C4-2B (cell line): ENCODE data around the gene RNF123.
A peak's percentile ranks its signal among the peaks of the same experiment; 100 is the strongest.
"Not testable (repeated sequence)": the region's sequence is repeated elsewhere in the genome, so short reads cannot be mapped to it uniquely, and the experiment has no call there.

Experiments
- H3K27ac ChIP-seq: fragments of 450-650 bp; 2 replicates; pipeline ENCODE4 v1.5.1; 2017
- ZFX ChIP-seq: fragments of 450-650 bp; IDR thresholded peaks from 2 replicates; pipeline ENCODE4 v1.6.1; 2017
- TF ChIP-seq, protein P1 (sequence below): fragments of 450-650 bp; conservative IDR thresholded peaks from 2 replicates; pipeline ENCODE4 v1.5.1; 2017; ENCODE audit warnings: mild to moderate bottlenecking

Gene RNF123

GRCh38 chr3:49681232-49681522, 8.2 kb upstream of the RNF123 start:
- no peak overlapping the region for H3K27ac ChIP-seq
- TF ChIP-seq, protein P1, sequence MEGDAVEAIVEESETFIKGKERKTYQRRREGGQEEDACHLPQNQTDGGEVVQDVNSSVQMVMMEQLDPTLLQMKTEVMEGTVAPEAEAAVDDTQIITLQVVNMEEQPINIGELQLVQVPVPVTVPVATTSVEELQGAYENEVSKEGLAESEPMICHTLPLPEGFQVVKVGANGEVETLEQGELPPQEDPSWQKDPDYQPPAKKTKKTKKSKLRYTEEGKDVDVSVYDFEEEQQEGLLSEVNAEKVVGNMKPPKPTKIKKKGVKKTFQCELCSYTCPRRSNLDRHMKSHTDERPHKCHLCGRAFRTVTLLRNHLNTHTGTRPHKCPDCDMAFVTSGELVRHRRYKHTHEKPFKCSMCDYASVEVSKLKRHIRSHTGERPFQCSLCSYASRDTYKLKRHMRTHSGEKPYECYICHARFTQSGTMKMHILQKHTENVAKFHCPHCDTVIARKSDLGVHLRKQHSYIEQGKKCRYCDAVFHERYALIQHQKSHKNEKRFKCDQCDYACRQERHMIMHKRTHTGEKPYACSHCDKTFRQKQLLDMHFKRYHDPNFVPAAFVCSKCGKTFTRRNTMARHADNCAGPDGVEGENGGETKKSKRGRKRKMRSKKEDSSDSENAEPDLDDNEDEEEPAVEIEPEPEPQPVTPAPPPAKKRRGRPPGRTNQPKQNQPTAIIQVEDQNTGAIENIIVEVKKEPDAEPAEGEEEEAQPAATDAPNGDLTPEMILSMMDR: no peak
- TF ChIP-seq ZFX: no peak

GRCh38 chr3:49681543-49681942, 7.8 kb upstream of the RNF123 start:
- H3K27ac ChIP-seq: no peak overlapping the region
- TF ChIP-seq, protein P1: no peak

DNA sequence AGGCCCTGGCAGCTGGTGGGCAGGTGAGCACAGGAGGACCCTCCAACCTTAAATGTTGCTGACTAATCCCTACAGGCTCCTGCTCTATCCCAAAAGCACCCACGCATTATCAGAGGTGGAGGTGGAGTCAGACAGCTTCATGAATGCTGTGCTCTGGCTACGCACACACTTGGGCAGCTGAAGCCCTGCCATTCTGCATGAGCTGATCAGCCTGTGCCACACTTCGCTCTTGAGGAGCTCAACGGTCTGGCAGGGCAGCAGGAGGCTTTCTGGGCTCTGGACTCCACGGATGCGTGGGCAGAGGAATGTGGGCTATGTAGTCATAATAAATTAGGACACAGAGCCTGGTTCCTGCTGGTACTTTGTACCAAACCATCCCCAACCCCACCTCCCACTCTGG, 6.2 kb upstream of the RNF123 start:
- TF ChIP-seq ZFX: no peak
- TF ChIP-seq, protein P1: no peak
- no peak overlapping the region for H3K27ac ChIP-seq

DNA sequence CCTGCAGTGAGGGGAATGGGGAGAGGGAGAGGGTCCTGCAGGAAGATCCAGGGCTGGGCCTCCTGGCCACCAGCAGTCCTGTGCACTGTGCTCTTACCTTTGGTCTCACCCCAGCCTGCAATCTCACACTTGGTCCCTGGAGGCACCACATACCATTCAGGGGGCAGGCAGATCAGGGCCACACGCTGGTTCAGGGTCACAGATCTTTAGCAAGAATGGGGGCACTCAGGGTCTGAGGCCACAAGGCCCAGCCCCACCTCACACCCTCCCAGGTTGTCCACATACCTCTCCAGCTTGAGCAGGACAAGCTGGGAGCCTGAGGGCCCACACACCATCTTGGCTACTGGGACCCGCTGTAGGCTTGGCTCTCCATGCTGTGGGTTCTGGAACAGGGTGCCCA, 4.9 kb upstream of the RNF123 start:
- not testable (repeated sequence) for H3K27ac ChIP-seq

GRCh38 chr3:49685103-49685502, 4.3 kb upstream of the RNF123 start:
- not testable (repeated sequence) for H3K27ac ChIP-seq

- not testable (repeated sequence) for H3K27ac ChIP-seq
These were observed 3.5 kb upstream of the RNF123 start for GRCh38 chr3:49685846-49686245.

- not testable (repeated sequence) for H3K27ac ChIP-seq
These were observed 3.0 kb upstream of the RNF123 start for GRCh38 chr3:49686346-49686745.

DNA sequence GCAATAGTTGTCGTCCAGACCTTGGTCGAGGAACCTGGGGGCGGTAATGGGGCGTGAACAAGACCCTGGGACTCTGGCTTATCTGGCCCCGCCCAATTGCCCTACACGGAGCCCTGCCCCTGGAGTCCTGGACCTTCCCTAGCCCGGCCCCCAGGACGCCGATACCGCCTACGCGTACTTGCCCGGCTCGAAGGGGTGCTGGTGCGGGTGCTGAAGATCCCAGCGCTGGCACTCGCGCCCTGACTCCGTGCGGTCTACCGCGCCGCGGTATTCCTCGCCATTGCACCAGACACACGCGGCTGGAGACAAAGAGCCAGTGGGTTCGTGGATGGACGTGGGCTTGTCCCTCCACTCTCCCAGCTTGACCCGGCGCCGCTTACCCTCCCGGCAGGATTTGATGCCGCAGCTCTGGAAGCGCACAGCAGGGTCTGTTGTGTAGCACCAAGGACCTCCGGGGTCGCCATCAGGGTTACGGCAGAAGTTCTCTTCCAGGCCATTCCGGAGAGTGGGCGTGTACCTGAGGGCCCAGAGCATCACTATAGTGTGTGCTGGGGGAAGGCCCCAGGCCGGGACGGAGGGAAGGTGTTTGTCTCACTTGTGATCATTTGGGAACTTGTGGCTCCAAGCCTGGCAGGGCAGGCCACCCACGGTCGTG, 2.5 kb upstream of the RNF123 start:
- not testable (repeated sequence) for H3K27ac ChIP-seq

GRCh38 chr3:49687424-49687795, 1.9 kb upstream of the RNF123 start:
- H3K27ac ChIP-seq: not testable (repeated sequence)

GRCh38 chr3:49688338-49689045, 865 bp upstream of the RNF123 start:
- H3K27ac ChIP-seq: peak overlapping the region; percentile 80

DNA sequence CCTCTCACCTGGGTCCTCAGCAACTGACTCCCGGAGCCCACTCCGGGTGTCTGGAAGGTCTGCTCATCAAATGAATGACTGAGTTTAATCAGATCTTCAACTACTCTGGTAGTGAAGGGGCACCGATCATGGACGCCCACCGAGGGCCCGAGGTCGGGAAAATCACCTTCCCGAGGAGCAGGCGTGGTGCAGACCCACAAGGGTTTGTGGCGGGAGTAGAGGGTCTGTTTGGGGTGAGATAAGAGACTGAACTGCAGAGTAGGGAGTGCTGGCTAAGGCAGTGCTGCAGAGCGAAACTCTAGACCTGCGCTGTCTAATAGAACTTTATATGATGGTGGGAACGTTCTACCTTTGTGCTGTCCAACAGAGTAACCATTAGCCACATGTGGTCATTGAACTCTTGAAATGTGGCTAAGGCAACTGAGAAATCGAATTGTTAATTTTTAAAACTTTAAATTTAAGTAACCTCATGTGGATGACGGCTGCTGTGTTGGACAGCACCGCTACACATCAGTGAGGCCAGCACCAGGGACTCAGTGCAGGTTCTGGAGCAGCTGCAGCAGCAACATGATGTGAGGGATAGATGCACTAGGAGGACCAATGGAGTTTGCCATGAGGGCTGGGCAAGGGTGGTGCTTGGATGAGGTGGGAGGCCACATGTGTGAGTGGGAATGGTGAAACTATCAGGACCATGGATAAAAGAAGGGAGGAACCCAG, 709 bp downstream of the RNF123 start:
- H3K27ac ChIP-seq: peak overlapping the region; percentile 80

- not testable (repeated sequence) for H3K27ac ChIP-seq
These were observed 1.5 kb downstream of the RNF123 start for GRCh38 chr3:49690856-49691255.

DNA sequence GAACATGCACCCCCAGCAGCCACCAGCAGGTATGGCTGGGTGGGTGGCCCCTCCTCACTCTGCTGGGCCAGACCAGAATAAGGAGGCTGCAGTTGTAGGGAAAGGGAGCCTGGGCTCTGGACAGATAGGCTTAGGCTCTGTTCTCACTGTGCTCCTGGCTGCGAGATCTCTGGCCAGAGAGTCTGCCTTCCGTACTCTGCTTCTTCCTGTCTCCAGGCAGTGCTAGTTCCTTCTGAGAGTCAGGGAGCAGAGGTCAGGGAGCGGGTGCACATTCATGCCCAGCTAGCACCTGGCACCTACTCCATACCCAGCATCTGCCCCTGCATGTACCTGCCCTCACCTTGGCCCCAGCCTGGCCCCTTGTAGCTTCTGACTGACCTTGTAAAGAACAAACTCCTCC, 2.1 kb downstream of the RNF123 start:
- H3K27ac ChIP-seq: not testable (repeated sequence)

GRCh38 chr3:49694409-49695070, 5.2 kb downstream of the RNF123 start:
- H3K27ac ChIP-seq: not testable (repeated sequence)

- not testable (repeated sequence) for H3K27ac ChIP-seq
These were observed 6.1 kb downstream of the RNF123 start for GRCh38 chr3:49695350-49696015.
